HepG2 (cell line): ENCODE results near the gene OTUD1. TPM values are rescaled to one million over a fixed set of nuclear protein-coding genes. Genes with fewer than 3 reads are reported as not detected.

Source experiments
- AGO1 ChIP-seq: fragments of 200-400 bp; formaldehyde crosslinking; IDR thresholded peaks from 2 replicates; pipeline ENCODE4 v1.6.1; 2017; ENCODE audit warnings: mild to moderate bottlenecking, low read depth, low read length, moderate library complexity; ENCODE audit not compliant: poor library complexity, severe bottlenecking
- ATM ChIP-seq: fragments of 450-650 bp; IDR thresholded peaks from 2 replicates; pipeline ENCODE4 v1.7.1; 2017; ENCODE audit warnings: mild to moderate bottlenecking, borderline replicate concordance
- BORCS8-MEF2B ChIP-seq: sonication (generic); formaldehyde crosslinking; IDR thresholded peaks from 2 replicates; pipeline ENCODE4 v1.8.0; 2022; ENCODE audit warnings: mild to moderate bottlenecking, missing genetic modification reagents
- CREBL2 ChIP-seq: sonication (generic); formaldehyde crosslinking; IDR thresholded peaks from 2 replicates; pipeline ENCODE4 v1.8.1; 2023; ENCODE audit warnings: missing genetic modification reagents, mild to moderate bottlenecking, borderline replicate concordance
- DZIP1 ChIP-seq: sonication (generic); formaldehyde crosslinking; IDR thresholded peaks from 2 replicates; pipeline ENCODE4 v1.5.0; 2020; ENCODE audit warnings: mild to moderate bottlenecking, missing genetic modification reagents
- FOXJ3 ChIP-seq: sonication (generic); formaldehyde crosslinking; IDR thresholded peaks from 2 replicates; pipeline ENCODE4 v1.4.0; 2020; ENCODE audit warnings: missing genetic modification reagents, mild to moderate bottlenecking, borderline replicate concordance
- GLI4 ChIP-seq: sonication (generic); formaldehyde crosslinking; IDR thresholded peaks from 2 replicates; pipeline ENCODE4 v1.5.1; 2020; ENCODE audit warnings: missing genetic modification reagents, mild to moderate bottlenecking, moderate library complexity, borderline replicate concordance
- IRF2 ChIP-seq: IDR thresholded peaks from 2 replicates; pipeline ENCODE4 v1.6.1; 2018; ENCODE audit warnings: missing genetic modification reagents, missing compliant biosample characterization
- KLF15 ChIP-seq: sonication (generic); formaldehyde crosslinking; IDR thresholded peaks from 2 replicates; pipeline ENCODE4 v1.8.1; 2023; ENCODE audit warnings: borderline replicate concordance, mild to moderate bottlenecking, inconsistent platforms, missing genetic modification reagents, mixed read lengths
- MAFF ChIP-seq: IDR thresholded peaks from 2 replicates; pipeline ENCODE4 v1.6.1; 2011; ENCODE audit warnings: low read depth, low read length, improper control_type of control experiment
- PATZ1 ChIP-seq: sonication (generic); formaldehyde crosslinking; IDR thresholded peaks from 2 replicates; pipeline ENCODE4 v1.4.0; 2020; ENCODE audit warnings: missing genetic modification reagents
- PHF21A ChIP-seq: sonication (generic); formaldehyde crosslinking; IDR thresholded peaks from 2 replicates; pipeline ENCODE4 v1.5.0; 2020; ENCODE audit warnings: mild to moderate bottlenecking, missing genetic modification reagents
- TGIF2 ChIP-seq: IDR thresholded peaks from 2 replicates; pipeline ENCODE4 v1.6.1; 2016; ENCODE audit warnings: control low read depth, missing compliant biosample characterization
- YEATS4 ChIP-seq: sonication (generic); formaldehyde crosslinking; IDR thresholded peaks from 2 replicates; pipeline ENCODE4 v1.4.0; 2020; ENCODE audit warnings: missing genetic modification reagents, borderline replicate concordance
- ZBTB49 ChIP-seq: sonication (generic); formaldehyde crosslinking; IDR thresholded peaks from 2 replicates; pipeline ENCODE4 v1.4.0; 2020; ENCODE audit warnings: missing genetic modification reagents, borderline replicate concordance
- ZKSCAN8 ChIP-seq: IDR thresholded peaks from 2 replicates; pipeline ENCODE4 v1.6.1; 2016; ENCODE audit warnings: borderline replicate concordance, missing genetic modification reagents, missing compliant biosample characterization
- ZMYM3 ChIP-seq: sonication (generic); formaldehyde crosslinking; IDR thresholded peaks from 2 replicates; pipeline ENCODE4 v1.5.1; 2020; ENCODE audit warnings: mild to moderate bottlenecking, missing genetic modification reagents
- ZXDC ChIP-seq: sonication (generic); formaldehyde crosslinking; IDR thresholded peaks from 2 replicates; pipeline ENCODE4 v1.5.0; 2020; ENCODE audit warnings: mild to moderate bottlenecking, missing genetic modification reagents
- polyA plus RNA-seq, 8 experiments: library from polyadenylated mRNA; depleted of rRNA in 3 of 8; stranded (reverse) in 7 of 8; unstranded in 1 of 8; fragments of >200 nt; fragmentation: Illumina TruSeq in 4 of 8; extraction: Trizol in 4 of 8; gene quantifications; 2 replicates each; pipeline versions ENCODE4 v1.2.1 to v1.2.3, GENCODE V29; 2011 to 2016; ENCODE audit warnings: low read depth in 4 of 8, missing spikeins in 1 of 8, mixed read lengths in 1 of 8; ENCODE audit not compliant: insufficient read depth in 1 of 8
- total RNA-seq, 5 experiments: library from RNA; depleted of rRNA; stranded (reverse); fragments of >200 nt; fragmentation: Illumina TruSeq; extraction: Trizol; gene quantifications; 2 replicates each; pipeline ENCODE4 v1.2.3, GENCODE V29; 2016; ENCODE audit warnings: low read depth in 1 of 5

Gene OTUD1
- total and polyA plus RNA-seq, 2 of the 13 experiments (the other 11 are each of a cell fraction or from before 2014, with no cell fraction given): 1.2 to 1.4 TPM

- TF ChIP-seq ZMYM3 (CRISPR knock-in tag) (no peak), CREBL2 (no peak), AGO1 (no peak), ATM (no peak), ZKSCAN8 (no peak), GLI4 (CRISPR knock-in tag) (no peak), IRF2 (peak; percentile 40; the same call in 1 of the 2 replicates), BORCS8-MEF2B (CRISPR knock-in tag) (0 out of 2 replicates have a peak, but pooled peaks have one; percentile 75), PHF21A (CRISPR knock-in tag) (no peak), TGIF2 (CRISPR knock-in tag) (no peak), KLF15 (no peak), YEATS4 (CRISPR knock-in tag) (0 out of 2 replicates have a peak, but pooled peaks have one; percentile 77), ZBTB49 (CRISPR knock-in tag) (no peak), DZIP1 (CRISPR knock-in tag) (no peak), MAFF (no peak), PATZ1 (peak; percentile 6; the same call in 1 of the 2 replicates), FOXJ3 (CRISPR knock-in tag) (no peak), ZXDC (0 out of 2 replicates have a peak, but pooled peaks have one; percentile 26)
Observed at GRCh38 chr10:23438547-23439451, at the start of gene OTUD1 (continued).
